Gastroesophageal sphincter (tissue), 4 donors: Measurements from ENCODE around the gene CDKAL1. TPM values are rescaled to one million over a fixed set of nuclear protein-coding genes. Genes with fewer than 3 reads are reported as not detected.

Source experiments
- ATAC-seq: fragments of 150-250 bp; one replicate; pipeline ENCODE4 v1.9.1; 2016; ENCODE audit warnings: mild to moderate bottlenecking, moderate library complexity
- H3K27ac ChIP-seq, 4 donors: fragments of 200-600 bp; sonication (generic) in 3 of 4; 1 replicate in 3 of 4; 2 replicates in 1 of 4; pipeline ENCODE4 v1.5.1; 2016 to 2019
- H3K27me3 ChIP-seq: fragments of 200-600 bp; sonication (generic); one replicate; pipeline ENCODE4 v1.5.1; 2019
- H3K36me3 ChIP-seq, 2 donors: fragments of 200-600 bp; sonication (generic); one replicate each; pipeline ENCODE4 v1.5.1; 2019; ENCODE audit warnings: control low read depth in 1 of 2
- H3K4me1 ChIP-seq, 3 donors: fragments of 200-600 bp; sonication (generic); 1 replicate in 2 of 3; 2 replicates in 1 of 3; pipeline ENCODE4 v1.5.1; 2016 to 2019; ENCODE audit warnings: control low read depth in 2 of 3
- H3K4me3 ChIP-seq, 2 donors: fragments of 200-600 bp; sonication (generic); one replicate each; pipeline ENCODE4 v1.5.1; 2019; ENCODE audit warnings: mild to moderate bottlenecking in 1 of 2, moderate library complexity in 1 of 2
- H3K9me3 ChIP-seq, 3 donors: fragments of 200-600 bp; sonication (generic); one replicate each; pipeline ENCODE4 v1.5.1; 2017 to 2019; ENCODE audit warnings: control low read depth in 2 of 3
- EP300 ChIP-seq: sonication (generic); formaldehyde crosslinking; IDR thresholded peaks from one replicate; pipeline ENCODE4 v1.6.1; 2017; ENCODE audit warnings: antibody characterized with exemption, mild to moderate bottlenecking
- POLR2A ChIP-seq, 2 donors: fragments of 450-650 bp; IDR thresholded peaks; one replicate each; pipeline ENCODE4 v1.6.1; 2017; ENCODE audit warnings: antibody characterized with exemption in 2 of 2, mild to moderate bottlenecking in 2 of 2, moderate library complexity in 1 of 2
- POLR2AphosphoS5 ChIP-seq: sonication (generic); formaldehyde crosslinking; IDR thresholded peaks from one replicate; pipeline ENCODE4 v1.6.1; 2017; ENCODE audit warnings: antibody characterized with exemption
- WGBS, 2 donors: methylation state at CpG; one replicate each; pipeline ENCODE4 v1.1.5; 2018; ENCODE audit warnings: low coverage in 1 of 2; 5-methylcytosine and 5-hydroxymethylcytosine counted together
- total RNA-seq, 4 donors: library from RNA; depleted of rRNA; stranded (reverse); fragments of >200 nt; gene quantifications; one replicate each; pipeline ENCODE4 v1.1.0, GENCODE V29; 2016
- TF ChIP-seq, protein P1 (sequence below), 4 experiments: fragments of 200-600 bp in 2 of 4; fragments of 450-650 bp in 2 of 4; sonication (generic) in 1 of 4; IDR thresholded peaks; one replicate each; pipeline ENCODE4 v1.5.1; 2017 to 2019; ENCODE audit warnings: antibody characterized with exemption in 4 of 4, mild to moderate bottlenecking in 2 of 4, moderate library complexity in 2 of 4

The CDKAL1 gene
- total RNA-seq, 4 donors from 2014 or later: 10.9 to 17.9 (median 15.0) TPM

GRCh38 chr6:21142741-21143140, 608.5 kb downstream of the CDKAL1 start:
- Histone ChIP-seq H3K9me3 (no peaks in the 10 kb centered on the region), H3K27ac (no peak overlapping the region), H3K36me3 (no peaks in the 10 kb centered on the region), H3K4me1 (peaks cover 0 to 9% (median 0%) of the 10 kb centered on the region in 3 donors), H3K27me3 (no peaks in the 10 kb centered on the region), H3K4me3 (no peak overlapping the region)
- no peak for TF ChIP-seq EP300
- TF ChIP-seq POLR2AphosphoS5: no peak
- no peak for TF ChIP-seq POLR2A (IDR thresholded peaks at IDR 0.05)
- TF ChIP-seq, protein P1, sequence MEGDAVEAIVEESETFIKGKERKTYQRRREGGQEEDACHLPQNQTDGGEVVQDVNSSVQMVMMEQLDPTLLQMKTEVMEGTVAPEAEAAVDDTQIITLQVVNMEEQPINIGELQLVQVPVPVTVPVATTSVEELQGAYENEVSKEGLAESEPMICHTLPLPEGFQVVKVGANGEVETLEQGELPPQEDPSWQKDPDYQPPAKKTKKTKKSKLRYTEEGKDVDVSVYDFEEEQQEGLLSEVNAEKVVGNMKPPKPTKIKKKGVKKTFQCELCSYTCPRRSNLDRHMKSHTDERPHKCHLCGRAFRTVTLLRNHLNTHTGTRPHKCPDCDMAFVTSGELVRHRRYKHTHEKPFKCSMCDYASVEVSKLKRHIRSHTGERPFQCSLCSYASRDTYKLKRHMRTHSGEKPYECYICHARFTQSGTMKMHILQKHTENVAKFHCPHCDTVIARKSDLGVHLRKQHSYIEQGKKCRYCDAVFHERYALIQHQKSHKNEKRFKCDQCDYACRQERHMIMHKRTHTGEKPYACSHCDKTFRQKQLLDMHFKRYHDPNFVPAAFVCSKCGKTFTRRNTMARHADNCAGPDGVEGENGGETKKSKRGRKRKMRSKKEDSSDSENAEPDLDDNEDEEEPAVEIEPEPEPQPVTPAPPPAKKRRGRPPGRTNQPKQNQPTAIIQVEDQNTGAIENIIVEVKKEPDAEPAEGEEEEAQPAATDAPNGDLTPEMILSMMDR (IDR thresholded peaks at IDR 0.05): no peak
- WGBS, 2 donors: 75 to 77% methylated on average over 3 of the region's 3 CpGs
- ATAC-seq: no peak

- H3K4me1 ChIP-seq: peaks cover 0 to 8% (median 0%) of the 10 kb centered on the region in 3 donors
- 68% methylated on average over 3 of the region's 4 CpGs; no CpG with 5 or more reads in 1 of the 2 donors for WGBS, 2 donors
Measured at GRCh38 chr6:21143645-21144044, 609.4 kb downstream of the CDKAL1 start.

GRCh38 chr6:21144928-21145327, 610.7 kb downstream of the CDKAL1 start:
- WGBS, 2 donors: 95 to 96% methylated on average over 2 of the region's 2 CpGs
- Histone ChIP-seq H3K27me3 (no peaks in the 10 kb centered on the region), H3K36me3 (no peaks in the 10 kb centered on the region), H3K27ac (no peak overlapping the region), H3K9me3 (no peaks in the 10 kb centered on the region), H3K4me3 (no peak overlapping the region), H3K4me1 (no peaks in the 10 kb centered on the region)
- ATAC-seq: no peak
- TF ChIP-seq EP300 (no peak), POLR2AphosphoS5 (no peak), POLR2A (IDR thresholded peaks at IDR 0.05) (no peak)
- TF ChIP-seq, protein P1 (IDR thresholded peaks at IDR 0.05): no peak

More at GRCh38 chr6:21143645-21144044, 609.4 kb downstream of the CDKAL1 start:
- TF ChIP-seq EP300: no peak
- no peak for TF ChIP-seq POLR2AphosphoS5
- TF ChIP-seq, protein P1 (IDR thresholded peaks at IDR 0.05): no peak
- TF ChIP-seq POLR2A (IDR thresholded peaks at IDR 0.05): no peak
- Histone ChIP-seq H3K4me3 (no peak overlapping the region), H3K27me3 (no peaks in the 10 kb centered on the region), H3K9me3 (no peaks in the 10 kb centered on the region), H3K27ac (no peak overlapping the region), H3K36me3 (no peaks in the 10 kb centered on the region)
- no peak for ATAC-seq

DNA sequence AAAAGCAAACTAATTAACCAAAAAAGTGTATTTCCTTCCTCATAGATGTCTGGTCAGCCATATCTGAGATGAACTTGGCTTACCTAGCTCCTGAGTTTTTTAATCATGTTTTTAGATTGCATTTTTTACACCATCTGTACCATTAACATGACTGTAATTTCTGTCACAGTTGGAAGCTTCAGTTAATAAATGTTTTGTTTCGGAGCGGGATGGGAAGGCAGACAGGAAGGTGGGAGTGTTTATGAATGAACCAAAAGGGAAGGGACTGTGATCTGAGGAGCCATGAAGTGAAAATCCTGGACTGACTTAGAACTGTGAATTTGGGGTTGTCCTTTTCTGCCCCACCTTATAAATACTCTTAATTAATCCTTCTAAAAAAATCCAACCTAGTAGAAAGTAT, 613.7 kb downstream of the CDKAL1 start:
- H3K4me3 ChIP-seq: no peak overlapping the region
- no peak for TF ChIP-seq EP300
- TF ChIP-seq POLR2A (IDR thresholded peaks at IDR 0.05): no peak
- TF ChIP-seq POLR2AphosphoS5: no peak
- TF ChIP-seq, protein P1 (IDR thresholded peaks at IDR 0.05): no peak
- WGBS, 2 donors: 47 to 73% methylated on average over 2 of the region's 2 CpGs
- no peaks in the 10 kb centered on the region for H3K27me3 ChIP-seq
- H3K27ac ChIP-seq: no peak overlapping the region
- no peak for ATAC-seq
- no peaks in the 10 kb centered on the region for H3K4me1 ChIP-seq
- no peaks in the 10 kb centered on the region for H3K9me3 ChIP-seq
- no peaks in the 10 kb centered on the region for H3K36me3 ChIP-seq

DNA sequence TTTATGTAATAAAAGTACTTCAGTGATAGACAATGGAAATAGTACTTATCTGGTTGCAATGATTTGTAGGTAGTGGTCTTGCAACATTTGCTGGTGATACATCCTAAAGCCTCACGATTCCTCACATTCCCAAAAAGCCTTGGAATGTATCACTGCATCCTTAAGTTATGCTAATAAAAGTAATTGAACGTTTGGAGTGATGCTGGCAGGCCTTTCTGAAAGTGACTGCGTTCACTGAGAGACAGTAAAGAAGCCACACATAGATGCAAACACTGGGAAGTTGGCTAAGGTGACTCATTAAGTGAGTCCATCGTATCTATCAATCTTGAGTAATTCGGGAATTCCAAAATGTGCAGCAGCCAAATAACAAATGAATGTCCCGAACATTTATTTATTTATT, 615.2 kb downstream of the CDKAL1 start:
- 87 to 91% methylated on average over 6 of the region's 6 CpGs for WGBS, 2 donors
- no peak overlapping the region for H3K4me3 ChIP-seq
- no peaks in the 10 kb centered on the region for H3K4me1 ChIP-seq
- H3K36me3 ChIP-seq: no peaks in the 10 kb centered on the region
- no peak for TF ChIP-seq POLR2A (IDR thresholded peaks at IDR 0.05)
- H3K27me3 ChIP-seq: no peaks in the 10 kb centered on the region
- H3K27ac ChIP-seq: no peak overlapping the region
- no peak for ATAC-seq
- H3K9me3 ChIP-seq: no peaks in the 10 kb centered on the region
